Measurements from ENCODE around the gene NRARP. TPM values are rescaled to one million over a fixed set of nuclear protein-coding genes. Genes with fewer than 3 reads are reported as not detected.

The NRARP gene
- total RNA-seq, 4 donors from 2014 or later: 3.1 to 13.5 (median 3.9) TPM

- DNase-seq (ENCODE audit: low spot score in 2 of 2): no peak
- peaks cover 0 to 22% (median 0%) of the 10 kb centered on the region in 4 donors for H3K9me3 ChIP-seq
- H3K36me3 ChIP-seq: peaks cover 0 to 17% (median 0%) of the 10 kb centered on the region in 3 donors
- WGBS, 2 donors: 45% methylated on average over 41 to 66 of the region's 85 CpGs
- H3K4me1 ChIP-seq: peaks cover 0 to 44% (median 17%) of the 10 kb centered on the region in 4 donors
- peaks cover 0 to 56% of the 10 kb centered on the region in 2 donors for H3K27me3 ChIP-seq
- TF ChIP-seq, protein P1, sequence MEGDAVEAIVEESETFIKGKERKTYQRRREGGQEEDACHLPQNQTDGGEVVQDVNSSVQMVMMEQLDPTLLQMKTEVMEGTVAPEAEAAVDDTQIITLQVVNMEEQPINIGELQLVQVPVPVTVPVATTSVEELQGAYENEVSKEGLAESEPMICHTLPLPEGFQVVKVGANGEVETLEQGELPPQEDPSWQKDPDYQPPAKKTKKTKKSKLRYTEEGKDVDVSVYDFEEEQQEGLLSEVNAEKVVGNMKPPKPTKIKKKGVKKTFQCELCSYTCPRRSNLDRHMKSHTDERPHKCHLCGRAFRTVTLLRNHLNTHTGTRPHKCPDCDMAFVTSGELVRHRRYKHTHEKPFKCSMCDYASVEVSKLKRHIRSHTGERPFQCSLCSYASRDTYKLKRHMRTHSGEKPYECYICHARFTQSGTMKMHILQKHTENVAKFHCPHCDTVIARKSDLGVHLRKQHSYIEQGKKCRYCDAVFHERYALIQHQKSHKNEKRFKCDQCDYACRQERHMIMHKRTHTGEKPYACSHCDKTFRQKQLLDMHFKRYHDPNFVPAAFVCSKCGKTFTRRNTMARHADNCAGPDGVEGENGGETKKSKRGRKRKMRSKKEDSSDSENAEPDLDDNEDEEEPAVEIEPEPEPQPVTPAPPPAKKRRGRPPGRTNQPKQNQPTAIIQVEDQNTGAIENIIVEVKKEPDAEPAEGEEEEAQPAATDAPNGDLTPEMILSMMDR (IDR thresholded peaks at IDR 0.05): peak in 4 of 5 experiments; percentile 14 to 18 (median 17)
- no peak for TF ChIP-seq POLR2A (IDR thresholded peaks at IDR 0.05)
- TF ChIP-seq EP300 (IDR thresholded peaks at IDR 0.05): no peak
- H3K27ac ChIP-seq: no peak overlapping the region
- H3K4me3 ChIP-seq: peak overlapping the region in 1 of 4 donors; percentile 12
These were observed 21.4 kb downstream of the NRARP start for GRCh38 chr9:137280474-137281344.

DNA sequence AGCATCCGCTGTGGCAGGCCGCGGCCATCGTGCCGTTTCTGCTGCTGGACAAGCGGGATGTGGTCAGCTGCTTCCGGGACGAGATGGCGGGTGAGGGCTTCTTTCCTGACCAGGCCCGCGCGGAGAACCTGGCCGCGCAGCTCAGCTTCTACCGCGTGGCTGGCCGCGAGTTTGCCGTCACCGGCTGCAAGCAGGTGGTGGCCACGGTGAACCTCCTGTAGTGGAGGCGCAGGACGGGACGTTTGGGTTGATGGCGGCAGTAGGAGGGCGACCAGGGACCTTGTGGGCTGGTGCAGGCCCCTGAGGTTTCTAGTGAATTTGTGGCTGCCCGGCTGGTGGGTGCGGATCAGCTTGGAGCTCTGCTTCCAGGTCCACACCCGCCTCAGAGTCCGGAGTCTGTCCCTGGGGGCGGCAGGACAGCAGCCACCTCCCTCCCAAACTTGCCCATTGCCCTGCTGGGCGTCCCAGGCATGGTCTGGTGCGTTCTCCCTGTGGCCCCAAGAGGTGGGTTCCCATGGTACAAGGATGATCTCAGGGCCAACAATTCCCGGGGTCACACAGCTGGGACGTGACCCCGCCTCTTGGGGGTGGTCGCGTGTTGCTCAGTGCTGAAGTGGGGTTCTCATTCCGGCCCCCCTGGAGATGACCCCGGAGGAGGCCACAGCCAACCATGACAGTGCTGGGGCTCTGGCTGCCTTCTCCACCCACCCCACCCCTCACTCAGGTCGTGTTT is 22.2 kb downstream of the NRARP start:
- DNase-seq (ENCODE audit: low spot score in 2 of 2): no peak
- H3K27me3 ChIP-seq: peaks cover 0 to 57% of the 10 kb centered on the region in 2 donors

DNA sequence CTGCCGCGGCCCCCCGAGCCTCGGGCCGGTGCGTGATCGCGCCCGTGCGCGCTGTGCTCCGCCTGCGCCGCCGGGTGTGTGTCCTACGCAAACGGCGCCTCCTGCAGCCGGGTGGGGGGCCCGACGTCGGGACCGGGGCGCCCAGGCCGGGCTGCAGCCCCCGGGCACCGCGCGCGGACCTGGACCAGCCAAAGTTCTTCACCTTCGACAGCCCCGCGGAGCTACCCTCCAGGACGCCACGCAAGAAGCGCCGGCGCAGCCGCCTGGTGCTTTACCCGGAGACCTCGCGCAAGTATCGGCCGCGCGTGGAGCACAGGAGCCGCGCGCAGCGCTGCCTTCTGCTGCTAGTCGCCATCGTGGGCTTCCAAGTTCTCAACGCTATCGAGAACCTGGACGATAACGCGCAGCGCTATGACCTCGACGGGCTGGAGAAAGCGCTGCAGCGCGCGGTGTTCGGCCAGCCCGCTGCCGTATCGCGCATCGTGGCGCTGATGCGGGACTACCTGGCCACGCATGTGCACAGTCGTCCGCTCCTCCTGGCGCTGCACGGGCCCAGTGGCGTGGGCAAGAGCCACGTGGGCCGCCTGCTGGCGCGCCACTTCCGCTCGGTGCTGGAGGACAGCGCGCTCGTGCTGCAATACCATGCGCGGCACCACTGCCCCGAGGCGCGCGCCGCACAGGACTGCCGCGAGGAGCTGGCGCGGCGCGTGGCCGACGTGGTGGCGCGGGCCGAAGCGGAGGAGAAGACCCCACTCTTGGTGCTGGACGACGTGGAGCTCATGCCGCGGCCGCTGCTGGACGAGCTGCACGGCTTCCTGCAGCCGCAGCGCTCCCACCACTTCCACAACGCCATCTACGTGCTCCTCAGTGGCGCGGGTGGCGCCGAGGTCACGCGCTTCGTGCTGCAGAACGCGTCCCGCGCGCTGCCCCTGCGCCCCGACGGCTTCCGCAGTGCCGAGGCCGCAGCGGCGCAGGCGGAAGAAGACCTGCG is 23.1 kb downstream of the NRARP start:
- WGBS, 2 donors: 80 to 86% methylated on average over 109 to 134 of the region's 139 CpGs
- peak overlapping the region in 2 of 4 donors; percentile 51 to 63 for H3K4me3 ChIP-seq
- H3K4me1 ChIP-seq: peaks cover 0 to 49% (median 17%) of the 10 kb centered on the region in 4 donors
- peaks cover 0 to 10% (median 0%) of the 10 kb centered on the region in 4 donors for H3K9me3 ChIP-seq
- H3K36me3 ChIP-seq: peaks cover 0 to 19% (median 0%) of the 10 kb centered on the region in 3 donors
- TF ChIP-seq POLR2A (IDR thresholded peaks at IDR 0.05): no peak
- TF ChIP-seq EP300 (IDR thresholded peaks at IDR 0.05): no peak
- TF ChIP-seq, protein P1 (IDR thresholded peaks at IDR 0.05): no peak
- H3K27me3 ChIP-seq: peaks cover 0 to 63% of the 10 kb centered on the region in 2 donors
- DNase-seq (ENCODE audit: low spot score in 2 of 2): no peak
- H3K27ac ChIP-seq: peak overlapping the region in 1 of 4 donors; percentile 86

More for the DNA sequence above, 22.2 kb downstream of the NRARP start:
- Histone ChIP-seq H3K4me3 (no peak overlapping the region), H3K4me1 (peaks cover 0 to 49% (median 17%) of the 10 kb centered on the region in 4 donors), H3K27ac (no peak overlapping the region), H3K36me3 (peaks cover 0 to 17% (median 0%) of the 10 kb centered on the region in 3 donors), H3K9me3 (peaks cover 0 to 14% (median 0%) of the 10 kb centered on the region in 4 donors)
- no peak for TF ChIP-seq POLR2A (IDR thresholded peaks at IDR 0.05)
- TF ChIP-seq, protein P1 (IDR thresholded peaks at IDR 0.05): no peak
- no peak for TF ChIP-seq EP300 (IDR thresholded peaks at IDR 0.05)
- 88 to 89% methylated on average over 27 to 34 of the region's 41 CpGs for WGBS, 2 donors

DNA sequence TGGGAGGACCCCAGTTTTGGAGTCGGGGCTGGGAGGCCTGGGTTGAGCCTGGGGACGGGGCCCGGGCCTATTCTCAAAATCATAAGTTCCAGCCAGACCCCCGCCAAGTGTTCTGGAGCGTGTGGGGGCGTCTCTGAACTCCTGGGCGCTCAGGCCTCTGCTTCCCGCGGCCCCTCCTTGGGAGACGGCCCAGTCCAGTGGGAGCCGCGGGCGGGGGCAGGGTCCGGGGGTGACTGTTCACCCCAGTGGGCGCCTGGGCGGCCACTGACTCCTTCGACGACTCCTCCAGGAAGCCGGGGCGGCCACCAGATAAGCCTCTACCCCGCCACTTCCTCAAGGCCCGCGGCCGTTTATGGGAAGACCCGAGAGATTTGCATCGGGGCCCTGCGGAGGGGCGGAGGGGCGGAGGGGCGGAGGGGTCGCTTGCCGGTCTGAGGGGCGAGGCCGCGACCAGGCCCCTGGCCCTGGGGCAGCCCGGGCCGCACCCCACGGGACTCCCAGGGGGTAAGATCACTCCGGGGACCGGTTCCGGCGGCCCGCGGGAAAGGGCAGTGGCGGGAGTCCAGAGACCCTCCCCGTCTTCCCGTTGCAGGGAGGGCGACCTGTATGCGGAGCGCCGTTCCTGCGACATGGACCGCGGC is 23.9 kb downstream of the NRARP start:
- 10 to 22% methylated on average over 12 to 32 of the region's 54 CpGs for WGBS, 2 donors
- H3K27me3 ChIP-seq: peaks cover 0 to 63% of the 10 kb centered on the region in 2 donors
- no peak for TF ChIP-seq POLR2A (IDR thresholded peaks at IDR 0.05)
- TF ChIP-seq, protein P1 (IDR thresholded peaks at IDR 0.05): no peak
- TF ChIP-seq EP300 (IDR thresholded peaks at IDR 0.05): no peak
- no peak for DNase-seq (ENCODE audit: low spot score in 2 of 2)
- H3K36me3 ChIP-seq: peaks cover 0 to 26% (median 0%) of the 10 kb centered on the region in 3 donors
- H3K9me3 ChIP-seq: peaks cover 0 to 10% (median 0%) of the 10 kb centered on the region in 4 donors
- H3K4me3 ChIP-seq: peak overlapping the region; percentile 18 to 63 (median 41)
- peak overlapping the region; percentile 22 to 86 (median 66) for H3K27ac ChIP-seq
- peaks cover 0 to 49% (median 17%) of the 10 kb centered on the region in 4 donors for H3K4me1 ChIP-seq

Measured in tibial nerve (tissue), 4 donors.